ENCODE data around the gene PRPSAP2.
"Not testable (repeated sequence)": the region's sequence is repeated elsewhere in the genome, so short reads cannot be mapped to it uniquely, and the experiment has no call there.

PRPSAP2 gene, protein sequence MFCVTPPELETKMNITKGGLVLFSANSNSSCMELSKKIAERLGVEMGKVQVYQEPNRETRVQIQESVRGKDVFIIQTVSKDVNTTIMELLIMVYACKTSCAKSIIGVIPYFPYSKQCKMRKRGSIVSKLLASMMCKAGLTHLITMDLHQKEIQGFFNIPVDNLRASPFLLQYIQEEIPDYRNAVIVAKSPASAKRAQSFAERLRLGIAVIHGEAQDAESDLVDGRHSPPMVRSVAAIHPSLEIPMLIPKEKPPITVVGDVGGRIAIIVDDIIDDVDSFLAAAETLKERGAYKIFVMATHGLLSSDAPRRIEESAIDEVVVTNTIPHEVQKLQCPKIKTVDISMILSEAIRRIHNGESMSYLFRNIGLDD

DNA sequence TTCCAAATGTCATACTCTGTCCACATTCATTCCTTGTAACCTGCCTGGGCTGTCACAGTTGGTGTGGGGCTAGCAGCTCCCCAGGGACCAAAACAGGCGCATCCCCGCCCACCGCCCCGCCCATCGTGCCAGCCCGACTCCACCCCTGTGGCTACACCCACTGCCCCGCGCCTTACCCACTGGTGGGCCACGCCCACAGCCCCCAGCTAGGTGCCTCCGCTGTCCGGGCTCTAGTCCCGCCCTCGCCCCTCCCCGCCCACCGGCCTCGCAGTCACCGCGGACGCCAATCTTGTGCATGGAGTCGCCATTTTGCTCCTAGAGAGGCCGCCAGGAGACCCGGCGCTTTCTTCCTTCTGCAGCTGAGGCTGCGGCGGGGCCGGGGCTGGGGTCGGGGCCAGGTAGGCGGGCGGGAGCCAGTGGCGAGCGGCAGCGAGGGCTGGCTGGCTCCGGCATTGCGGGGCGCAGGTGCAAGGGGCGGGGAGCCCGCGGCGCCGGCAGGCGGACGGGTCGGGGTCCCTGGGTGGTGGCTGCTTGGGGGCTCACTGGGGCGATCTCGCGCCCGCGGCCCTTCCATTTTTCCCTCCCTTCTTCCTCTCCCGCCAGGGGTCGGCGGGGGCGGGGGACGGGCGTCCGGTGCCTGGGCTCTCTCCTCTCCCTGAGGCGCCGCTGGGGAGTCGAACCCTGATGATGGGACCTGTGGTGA, at the start of gene PRPSAP2:
Gene PRPSAP2, plus strand, starts transcription at position 268 of the 703 bp plus-strand sequence. CDS start 7,703 bp downstream, outside the sequence.
- peak; percentile 85 to 90 for DNase-seq (ENCODE audit: low read depth in 2 of 2, low spot score in 1 of 2)

DNA sequence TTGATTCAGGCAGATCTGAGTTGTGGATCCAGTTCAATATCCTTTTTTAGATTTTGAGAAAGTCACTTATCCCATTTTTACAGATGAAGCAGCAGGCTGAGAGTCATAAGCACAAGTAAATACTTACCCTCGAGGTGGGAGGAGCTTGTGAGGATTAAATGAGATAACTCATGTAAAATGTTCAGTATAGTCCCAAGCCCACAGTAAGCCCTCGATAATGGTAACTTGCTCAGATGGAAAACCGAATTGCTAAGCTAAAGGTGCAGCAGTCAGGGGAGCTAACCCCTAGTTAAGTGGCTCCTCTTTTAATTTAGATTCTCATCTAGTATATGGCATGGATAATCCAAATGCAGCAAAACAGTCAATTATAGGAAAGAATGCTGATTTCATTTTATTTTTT, 42.0 kb upstream of the PRPSAP2 start:
- not testable (repeated sequence) for DNase-seq (ENCODE audit: low read depth in 2 of 2, low spot score in 1 of 2)

DNA sequence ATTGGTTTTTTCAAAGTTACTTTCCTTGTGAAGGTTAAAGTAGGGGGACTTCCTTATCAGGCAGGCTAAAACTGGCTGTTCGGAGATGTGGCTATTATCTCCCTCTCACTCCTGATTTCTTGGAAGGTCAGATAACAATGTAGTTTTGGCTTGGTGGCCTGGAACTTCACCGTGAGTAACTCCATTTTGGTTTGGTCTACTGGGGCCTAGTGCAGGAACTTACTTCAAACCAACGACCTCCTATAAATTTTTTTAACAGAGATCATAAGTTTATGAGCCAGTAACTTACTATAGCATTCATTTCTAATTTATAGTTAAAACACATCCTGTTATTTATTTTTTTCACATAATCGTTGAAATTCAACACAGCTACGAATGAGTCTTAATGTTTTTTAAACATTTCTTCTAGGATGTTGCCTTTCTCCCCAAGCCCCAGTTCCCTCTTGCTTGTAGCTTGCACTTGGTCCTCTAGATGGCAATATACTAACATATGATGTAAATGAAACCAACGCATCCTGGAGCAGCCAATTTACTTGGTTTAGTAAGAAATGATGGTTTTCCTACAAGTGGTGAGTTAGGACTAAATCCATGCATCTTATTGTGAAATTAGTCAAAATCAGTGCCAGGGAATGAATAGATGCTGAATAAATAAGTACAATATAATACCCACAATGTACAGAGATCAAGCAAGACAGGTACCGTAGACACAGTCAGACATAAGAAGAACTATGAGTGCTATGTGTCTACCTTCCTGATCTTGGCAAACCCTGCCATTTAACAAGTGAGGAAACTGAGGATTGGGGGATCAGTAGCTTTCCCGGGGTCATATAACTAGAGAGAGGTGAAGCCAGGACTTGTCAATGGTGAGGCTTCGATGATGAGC, 41.2 kb upstream of the PRPSAP2 start:
- not testable (repeated sequence) for DNase-seq (ENCODE audit: low read depth in 2 of 2, low spot score in 1 of 2)

DNA sequence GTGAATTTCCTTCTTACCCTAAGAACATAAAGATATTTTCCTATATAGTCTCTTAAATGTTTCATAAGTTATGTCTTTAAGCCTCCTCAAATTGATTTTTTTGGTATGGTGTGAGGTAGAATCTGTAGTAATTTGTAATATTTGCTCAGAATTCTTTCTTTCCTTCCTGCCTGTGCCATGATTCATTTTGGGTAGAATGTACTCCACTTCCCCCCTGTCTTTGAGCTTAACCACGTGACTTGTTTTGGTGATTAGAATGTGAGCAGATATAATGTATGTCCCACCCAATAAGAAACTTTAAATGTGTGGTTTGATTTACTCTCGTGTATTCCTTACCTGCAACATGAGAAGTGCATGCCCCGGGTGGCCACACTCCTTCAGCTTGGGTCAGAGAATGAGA, 36.5 kb upstream of the PRPSAP2 start:
- DNase-seq (ENCODE audit: low read depth in 2 of 2, low spot score in 1 of 2), result not testable (repeated sequence)

DNA sequence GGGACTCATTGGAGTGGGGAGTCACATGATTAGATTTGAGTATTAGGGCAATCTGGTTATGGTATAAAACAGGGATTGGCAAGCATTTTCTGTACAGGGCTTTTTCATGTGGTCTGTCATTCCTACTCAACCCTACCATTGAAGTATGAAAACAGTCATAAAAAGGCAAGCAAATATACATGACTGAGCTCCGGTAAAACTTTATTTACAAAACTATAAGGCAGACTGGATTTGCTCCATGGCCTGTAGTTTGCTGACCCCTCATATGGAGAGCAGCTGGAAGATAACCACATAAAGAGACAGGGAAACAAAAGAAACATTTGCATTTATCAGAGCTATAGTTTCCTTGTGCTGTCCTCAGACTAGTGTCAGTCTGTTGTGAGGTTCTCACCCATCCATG, 30.3 kb upstream of the PRPSAP2 start:
- not testable (repeated sequence) for DNase-seq (ENCODE audit: low read depth in 2 of 2, low spot score in 1 of 2)

DNA sequence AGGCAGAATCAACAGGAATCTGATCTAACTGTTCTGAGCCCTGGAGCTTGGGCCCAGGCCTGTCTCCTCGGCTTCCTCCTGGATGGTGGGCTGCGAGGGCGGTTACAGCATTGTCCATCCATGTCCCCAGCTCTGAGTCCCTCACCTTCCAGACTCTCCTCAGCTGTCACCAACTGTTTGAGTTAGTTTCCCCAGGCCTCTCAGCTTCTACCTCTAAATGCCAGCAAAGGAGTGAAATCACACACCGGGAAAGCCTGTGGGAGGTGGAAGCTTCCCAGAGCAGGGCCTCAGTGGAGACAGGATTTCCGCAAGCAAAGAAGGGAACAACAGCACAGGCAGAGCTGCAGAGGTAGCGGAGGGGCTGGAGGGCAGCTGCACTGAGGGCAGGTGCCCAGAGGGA, 9.4 kb upstream of the PRPSAP2 start:
- no peak for DNase-seq (ENCODE audit: low read depth in 2 of 2, low spot score in 1 of 2)

DNA sequence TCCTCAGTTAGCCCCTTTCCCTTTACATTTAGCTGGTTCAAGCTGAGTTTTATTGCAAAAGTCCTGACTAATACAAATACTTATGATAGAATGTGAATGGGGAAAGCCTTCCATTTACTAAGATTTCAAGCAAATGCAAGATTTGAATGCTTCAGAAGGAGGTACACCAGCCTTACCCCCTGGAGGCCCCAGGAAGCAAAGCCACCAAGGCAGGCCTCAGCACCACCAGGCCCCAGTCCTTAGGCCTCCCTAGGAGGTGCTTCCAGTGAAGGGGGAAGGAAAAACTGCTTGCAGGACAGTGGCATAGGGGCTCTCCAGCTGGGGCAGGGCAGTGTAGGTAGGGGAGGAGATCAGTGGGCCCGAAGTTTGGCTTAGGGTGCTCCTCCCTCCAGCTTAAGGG, 7.3 kb upstream of the PRPSAP2 start:
- no peak for DNase-seq (ENCODE audit: low read depth in 2 of 2, low spot score in 1 of 2)

DNA sequence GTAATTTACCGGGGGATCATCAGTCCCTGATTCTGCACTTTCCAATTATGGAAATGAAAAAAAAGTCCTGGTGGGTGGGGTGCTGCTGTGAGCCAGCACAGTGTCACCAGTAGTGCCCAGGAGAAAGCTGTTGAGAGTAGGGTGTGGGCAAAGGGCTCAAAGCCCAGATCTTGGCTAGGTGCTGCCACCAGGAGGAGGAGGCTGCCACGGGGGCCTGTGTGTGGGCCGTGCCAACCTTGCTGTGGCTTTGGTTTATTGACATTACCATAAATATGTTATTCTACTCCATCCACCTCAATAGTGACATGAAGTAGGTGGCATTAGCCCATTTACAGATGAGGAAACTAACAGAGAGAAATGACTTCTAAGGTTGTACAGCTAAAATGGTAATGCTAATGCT, 6.7 kb upstream of the PRPSAP2 start:
- DNase-seq (ENCODE audit: low read depth in 2 of 2, low spot score in 1 of 2), result no peak

DNA sequence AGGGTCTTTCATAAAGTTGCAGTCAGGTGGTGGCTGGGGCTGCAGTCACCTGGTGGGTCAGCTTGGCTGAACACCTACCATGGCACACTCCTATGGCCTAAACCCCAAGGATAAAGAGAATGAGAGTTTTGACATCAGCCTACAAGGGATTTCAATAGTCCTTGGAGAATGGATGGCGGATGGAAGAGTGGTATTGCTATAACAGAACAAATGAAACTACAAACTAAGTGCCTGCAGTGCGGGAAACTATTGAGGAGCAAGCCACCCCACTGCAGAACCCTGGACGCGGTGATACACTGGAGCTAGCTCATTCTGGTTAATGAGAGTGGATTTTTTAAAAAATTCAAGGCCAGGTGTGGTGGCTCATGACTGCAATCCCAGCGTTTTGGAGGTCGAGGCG, 3.0 kb upstream of the PRPSAP2 start:
- no peak for DNase-seq (ENCODE audit: low read depth in 2 of 2, low spot score in 1 of 2)

DNA sequence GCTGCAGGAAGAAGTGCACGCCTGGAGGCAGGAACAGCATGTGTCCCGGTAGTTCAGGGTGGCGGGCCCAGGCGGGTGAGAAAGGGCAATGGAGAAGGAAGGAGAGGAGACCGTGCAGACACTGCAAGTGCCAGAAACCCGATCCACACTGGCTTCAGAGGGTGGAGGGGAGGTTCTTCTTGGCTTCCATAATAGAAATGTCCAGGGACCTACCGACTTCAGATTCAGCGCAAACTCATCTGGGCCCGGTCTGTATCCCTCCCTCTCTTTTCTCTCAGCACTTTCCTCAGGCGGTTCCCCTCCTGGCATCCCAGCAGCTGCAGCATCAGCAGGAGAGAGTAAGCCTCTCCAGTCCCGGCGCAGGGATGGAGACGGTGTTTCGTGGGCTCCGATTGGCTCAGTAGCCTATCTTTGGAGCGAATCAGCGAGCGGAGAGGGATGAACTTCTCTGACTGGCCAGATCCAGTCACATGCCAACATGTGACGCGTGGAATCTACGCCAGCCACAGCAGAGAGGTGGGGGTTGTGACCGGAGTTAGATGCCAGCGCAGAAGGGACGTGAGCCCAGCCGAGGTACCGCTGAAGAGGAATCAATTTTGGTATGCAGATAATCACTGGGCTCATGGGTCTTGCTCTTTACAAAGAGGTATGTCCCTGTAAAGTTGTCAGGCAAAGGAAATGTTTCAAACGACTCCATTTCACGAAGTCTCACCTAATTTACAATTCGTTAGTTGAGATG, 1.9 kb upstream of the PRPSAP2 start:
- peak; percentile 72 to 78 for DNase-seq (ENCODE audit: low read depth in 2 of 2, low spot score in 1 of 2)

DNA sequence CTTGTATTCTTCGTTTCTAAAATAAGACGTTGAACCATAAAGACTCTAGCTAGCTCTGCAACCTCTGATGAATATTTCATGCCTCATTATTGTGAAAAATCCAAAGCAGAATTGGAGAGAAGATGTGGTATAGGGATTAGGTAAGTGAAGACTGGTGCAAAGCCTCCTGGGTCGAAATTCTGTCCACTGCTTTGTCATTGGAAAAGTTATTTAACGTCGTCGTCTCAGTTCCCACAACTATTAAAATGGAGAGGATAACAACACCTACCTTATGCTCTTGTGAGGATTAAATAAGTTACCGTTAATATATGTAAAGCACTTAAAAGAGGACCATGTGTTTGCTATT, 1.4 kb upstream of the PRPSAP2 start:
- no peak for DNase-seq (ENCODE audit: low read depth in 2 of 2, low spot score in 1 of 2)

DNA sequence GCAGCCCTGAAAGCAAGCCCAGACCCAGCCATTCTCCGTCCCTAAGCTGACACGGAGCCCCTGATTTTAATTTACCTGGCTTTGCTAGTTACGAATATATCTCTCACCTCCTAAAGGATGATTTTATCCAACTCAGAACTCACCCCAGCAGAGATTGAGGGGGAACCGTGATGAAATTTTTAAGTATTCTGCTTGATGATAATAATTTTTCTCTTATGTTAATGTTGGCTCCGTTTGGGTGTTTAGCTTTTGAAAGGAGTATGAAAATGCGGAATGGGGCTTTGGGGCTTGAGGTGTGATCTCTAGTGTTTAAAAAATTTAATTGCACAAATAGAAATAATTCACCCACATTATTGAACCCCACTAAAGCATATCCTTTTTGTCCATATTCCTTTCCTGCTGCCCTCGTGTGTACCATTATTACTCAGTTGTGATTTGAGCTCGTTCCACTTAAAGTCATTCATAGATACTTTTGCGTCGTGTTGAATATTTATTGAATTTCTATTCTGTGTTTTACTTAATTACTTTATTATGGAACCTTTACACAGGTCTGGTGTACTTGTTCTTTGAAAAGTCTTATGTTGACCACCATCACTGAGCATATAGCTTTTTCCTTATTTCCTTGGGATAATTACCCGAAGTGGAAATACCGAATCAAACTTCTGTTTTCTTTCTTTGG, 775 bp downstream of the PRPSAP2 start:
- no peak for DNase-seq (ENCODE audit: low read depth in 2 of 2, low spot score in 1 of 2)

DNA sequence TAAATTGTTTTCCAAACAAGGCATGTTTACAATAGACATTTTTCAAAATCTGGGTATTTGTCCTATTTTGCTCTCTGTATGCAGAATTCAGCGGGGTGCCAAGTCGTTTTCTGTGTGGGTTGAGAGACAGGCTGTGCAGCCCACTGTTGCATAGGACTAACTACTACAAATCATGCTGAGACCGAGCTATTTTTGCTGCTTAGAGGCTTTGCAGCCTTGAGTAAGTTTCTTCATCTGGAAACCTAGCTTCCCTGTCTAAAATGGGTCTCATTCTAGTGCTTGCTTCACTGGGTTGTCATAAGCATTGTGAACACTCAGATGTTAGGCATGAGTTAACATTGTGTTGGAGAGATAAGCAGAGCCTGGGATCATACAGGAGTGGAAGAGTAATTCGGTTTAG, 1.3 kb downstream of the PRPSAP2 start:
- no peak for DNase-seq (ENCODE audit: low read depth in 2 of 2, low spot score in 1 of 2)

DNA sequence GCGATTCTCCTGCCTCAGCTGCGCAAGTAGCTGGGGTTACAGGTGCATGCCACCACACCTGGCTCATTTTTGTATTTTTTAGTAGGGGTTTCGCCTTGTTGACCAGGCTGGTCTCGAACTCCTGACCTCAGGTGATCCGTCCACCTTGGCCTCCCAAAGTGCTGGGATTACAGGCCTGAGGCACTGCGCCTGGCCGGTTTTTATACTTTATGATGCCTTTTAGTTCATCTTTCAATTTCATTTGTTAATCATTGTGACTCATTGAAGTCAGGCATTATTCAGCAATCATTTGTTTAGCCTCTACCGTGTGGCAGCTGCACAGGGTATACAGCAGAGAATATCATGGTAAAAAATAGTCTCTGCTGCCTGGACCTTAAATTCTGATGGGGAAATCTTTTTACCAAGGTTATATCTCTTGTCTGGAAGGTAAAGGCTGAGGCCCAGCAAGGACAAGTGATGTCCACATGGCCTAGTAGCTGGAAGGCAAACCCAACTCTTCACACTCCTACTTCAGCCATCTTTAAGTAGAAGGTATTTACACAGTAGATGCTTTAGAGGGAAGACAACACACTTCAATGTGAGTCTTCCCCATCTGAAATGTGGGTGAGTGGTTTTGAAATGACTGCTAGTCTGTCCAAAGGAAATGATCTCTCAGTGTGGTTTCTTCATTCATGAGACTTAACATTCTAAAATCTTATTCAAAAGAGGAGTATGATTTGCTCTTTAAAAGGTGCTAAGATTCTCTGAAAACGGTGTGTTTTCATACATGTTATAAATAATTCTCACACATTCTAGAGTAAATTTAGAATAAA, 2.4 kb downstream of the PRPSAP2 start:
- no peak for DNase-seq (ENCODE audit: low read depth in 2 of 2, low spot score in 1 of 2)

DNA sequence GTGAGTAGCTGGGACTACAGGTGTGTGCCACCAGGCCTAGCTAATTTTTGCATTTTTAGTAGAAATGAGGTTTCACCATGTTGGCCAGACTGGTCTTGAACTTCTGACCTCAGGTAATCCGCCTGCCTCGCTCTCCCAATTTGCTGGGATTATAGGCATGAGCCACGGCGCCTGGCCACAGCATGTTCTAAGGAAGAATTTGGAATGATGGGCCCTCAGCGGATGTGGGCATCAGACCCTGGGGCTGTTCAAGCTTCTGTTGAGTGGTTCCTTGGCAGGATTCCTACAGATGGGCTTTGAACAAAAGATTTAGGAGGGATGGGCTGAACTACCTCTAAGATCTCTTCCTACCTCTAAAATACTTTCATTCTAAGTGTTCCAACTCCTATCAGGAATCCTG, 4.1 kb downstream of the PRPSAP2 start:
- DNase-seq (ENCODE audit: low read depth in 2 of 2, low spot score in 1 of 2), result no peak

DNA sequence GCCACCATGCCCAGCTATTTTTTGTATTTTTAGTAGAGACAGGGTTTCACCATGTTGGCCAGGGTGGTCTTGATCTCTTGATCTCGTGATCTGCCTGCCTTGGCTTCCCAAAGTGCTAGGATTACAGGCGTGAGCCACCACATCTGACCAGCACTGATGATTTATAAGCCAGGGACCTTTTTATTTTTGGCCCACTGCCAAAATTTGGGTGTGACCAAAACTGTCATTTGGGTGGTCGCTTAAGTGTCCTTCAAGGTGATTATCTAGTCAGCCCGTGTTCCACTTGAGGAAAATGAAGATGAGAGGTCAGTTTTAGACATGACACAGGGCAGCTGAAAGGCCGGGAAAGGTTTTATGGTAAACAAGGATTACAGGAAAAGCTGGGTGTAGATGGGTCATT, 7.1 kb downstream of the PRPSAP2 start:
- not testable (repeated sequence) for DNase-seq (ENCODE audit: low read depth in 2 of 2, low spot score in 1 of 2)

DNA sequence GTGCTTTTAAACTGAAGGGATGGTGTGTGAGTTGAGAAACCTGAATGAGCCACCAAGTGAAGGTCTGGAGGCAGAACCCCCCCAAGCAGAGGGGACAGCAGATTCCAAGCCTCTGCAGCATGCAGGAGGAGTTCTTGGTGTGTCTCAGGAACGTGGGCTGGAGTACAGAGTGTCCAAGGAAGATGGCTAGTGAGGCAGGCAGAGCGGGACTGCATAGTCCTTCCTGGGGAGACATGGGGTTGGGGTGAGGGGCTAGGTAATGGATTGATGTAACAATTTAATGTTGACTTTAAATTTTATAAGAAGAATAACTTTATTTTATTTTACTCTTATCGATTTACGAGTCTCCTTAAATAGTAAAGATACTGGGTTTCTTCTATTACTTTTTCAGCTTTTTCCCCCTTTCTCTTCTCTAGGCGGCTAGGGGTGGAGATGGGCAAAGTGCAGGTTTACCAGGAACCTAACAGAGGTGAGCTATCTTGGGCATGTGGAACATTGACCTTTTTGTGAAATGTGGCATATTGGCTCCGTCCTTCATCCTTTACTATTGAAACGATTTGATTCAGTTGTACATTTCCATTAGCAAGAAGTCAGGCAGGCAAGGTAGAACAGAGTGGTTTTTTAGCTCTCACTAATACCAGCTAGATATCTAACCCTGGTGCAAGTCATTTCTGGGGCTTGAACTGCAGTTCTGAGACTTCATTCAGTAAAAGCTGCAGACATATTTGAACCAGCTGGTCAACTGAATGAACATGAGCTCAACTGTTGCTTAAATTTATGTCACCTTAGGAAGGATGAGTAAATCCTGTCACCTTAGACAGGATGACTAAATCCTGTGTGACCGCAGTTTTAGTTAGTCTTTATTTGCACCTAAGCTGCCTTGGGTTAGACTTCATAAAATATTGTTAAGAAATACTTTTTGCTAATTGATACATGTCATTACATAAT, 9.2 kb downstream of the PRPSAP2 start:
- DNase-seq (ENCODE audit: low read depth in 2 of 2, low spot score in 1 of 2), result no peak

DNA sequence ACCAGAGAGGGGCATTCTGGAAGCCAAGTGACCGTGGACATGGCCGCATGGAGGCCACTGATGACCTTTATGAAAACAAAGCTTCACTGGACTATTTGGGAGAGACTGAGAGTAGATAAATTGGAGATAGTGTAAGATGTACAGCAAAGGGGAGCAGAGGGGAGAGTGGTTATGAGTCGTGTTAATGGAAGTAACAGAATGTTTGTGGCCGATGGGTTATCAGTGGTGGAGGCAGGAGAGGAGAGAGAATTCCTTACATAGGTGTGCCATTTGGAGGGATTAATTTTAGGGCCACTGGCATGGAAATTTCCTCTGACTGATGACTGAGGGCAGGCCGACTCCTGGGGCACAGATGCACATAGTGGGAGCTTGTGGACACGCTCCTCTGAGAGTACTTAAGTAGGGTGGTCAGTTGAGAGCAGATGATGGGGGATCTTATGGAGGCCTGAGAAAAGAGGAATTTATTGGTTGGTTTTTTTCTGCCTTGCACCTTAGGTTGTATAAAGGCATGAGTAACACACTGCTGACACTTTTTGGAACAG, 19.2 kb downstream of the PRPSAP2 start:
- no peak for DNase-seq (ENCODE audit: low read depth in 2 of 2, low spot score in 1 of 2)
